ENCODE data around the gene AFG3L2.
A peak's percentile ranks its signal among the peaks of the same experiment; 100 is the strongest.
"Not testable (repeated sequence)": the region's sequence is repeated elsewhere in the genome, so short reads cannot be mapped to it uniquely, and the experiment has no call there.

Gene AFG3L2

DNA sequence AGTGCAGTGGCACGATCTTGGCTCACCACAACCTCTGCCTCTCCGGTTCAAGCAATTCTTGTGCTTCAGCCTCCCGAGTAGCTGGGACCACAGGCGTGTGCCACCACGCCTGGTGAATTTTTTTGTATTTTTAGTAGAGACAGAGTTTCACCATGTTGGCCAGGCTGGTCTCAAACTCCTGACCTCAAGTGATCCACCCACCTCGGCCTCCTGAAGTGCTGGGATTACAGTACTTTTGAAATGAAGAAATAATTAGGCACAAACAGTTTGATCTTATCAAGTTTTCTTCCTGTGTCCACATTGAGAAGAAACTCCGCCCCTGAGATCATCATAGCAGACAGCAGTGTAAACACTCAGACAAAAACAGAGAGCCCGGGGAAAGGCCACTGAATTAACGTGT, 33.7 kb upstream of the AFG3L2 start:
- H3K9me3 ChIP-seq (ENCODE audit: control insufficient read depth in 2 of 2, low read length in 2 of 2); H3K9ac ChIP-seq (ENCODE audit: low read depth in 1 of 2, low read length in 2 of 2); H3K27ac ChIP-seq (ENCODE audit: low read depth in 2 of 2, low read length in 2 of 2); H3K36me3 ChIP-seq (ENCODE audit: control insufficient read depth in 2 of 2, insufficient read depth in 2 of 2, low read length in 2 of 2); H3K4me3 ChIP-seq (ENCODE audit: low read length in 2 of 2); H3K27me3 ChIP-seq (ENCODE audit: control insufficient read depth in 2 of 2, insufficient read depth in 2 of 2, low read length in 2 of 2): not testable (repeated sequence)
- peaks cover 16 to 19% of the 10 kb centered on the region in 2 donors for H3K4me1 ChIP-seq (ENCODE audit: control insufficient read depth in 2 of 2, insufficient read depth in 2 of 2, low read length in 2 of 2)

DNA sequence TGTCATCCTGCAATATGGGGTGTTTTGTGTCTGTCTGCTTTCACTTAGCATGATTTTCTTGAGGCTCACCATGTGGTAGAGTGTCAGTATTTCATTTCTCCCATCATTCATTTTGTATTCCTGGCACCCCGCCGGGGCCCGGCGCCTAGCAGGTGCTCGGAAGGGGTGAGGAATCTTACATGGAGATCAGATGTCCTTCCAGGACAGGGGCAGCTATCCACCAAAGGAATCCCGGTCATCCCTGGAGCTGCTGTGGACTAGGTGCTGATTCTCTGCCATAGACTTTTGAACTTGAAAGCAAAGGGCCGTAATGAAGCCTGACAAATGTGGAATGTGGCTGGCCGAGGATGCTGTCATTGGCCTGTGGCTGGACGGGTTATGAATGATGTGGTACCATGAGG, 33.1 kb upstream of the AFG3L2 start:
- peaks cover 16 to 20% of the 10 kb centered on the region in 2 donors for H3K4me1 ChIP-seq (ENCODE audit: control insufficient read depth in 2 of 2, insufficient read depth in 2 of 2, low read length in 2 of 2)
- no peaks in the 10 kb centered on the region for H3K27me3 ChIP-seq (ENCODE audit: control insufficient read depth in 2 of 2, insufficient read depth in 2 of 2, low read length in 2 of 2)
- no peak overlapping the region for H3K27ac ChIP-seq (ENCODE audit: low read depth in 2 of 2, low read length in 2 of 2)
- no peak overlapping the region for H3K9ac ChIP-seq (ENCODE audit: low read depth in 1 of 2, low read length in 2 of 2)
- H3K9me3 ChIP-seq (ENCODE audit: control insufficient read depth in 2 of 2, low read length in 2 of 2) = no peaks in the 10 kb centered on the region
- no peaks in the 10 kb centered on the region for H3K36me3 ChIP-seq (ENCODE audit: control insufficient read depth in 2 of 2, insufficient read depth in 2 of 2, low read length in 2 of 2)
- H3K4me3 ChIP-seq (ENCODE audit: low read length in 2 of 2) = no peak overlapping the region

DNA sequence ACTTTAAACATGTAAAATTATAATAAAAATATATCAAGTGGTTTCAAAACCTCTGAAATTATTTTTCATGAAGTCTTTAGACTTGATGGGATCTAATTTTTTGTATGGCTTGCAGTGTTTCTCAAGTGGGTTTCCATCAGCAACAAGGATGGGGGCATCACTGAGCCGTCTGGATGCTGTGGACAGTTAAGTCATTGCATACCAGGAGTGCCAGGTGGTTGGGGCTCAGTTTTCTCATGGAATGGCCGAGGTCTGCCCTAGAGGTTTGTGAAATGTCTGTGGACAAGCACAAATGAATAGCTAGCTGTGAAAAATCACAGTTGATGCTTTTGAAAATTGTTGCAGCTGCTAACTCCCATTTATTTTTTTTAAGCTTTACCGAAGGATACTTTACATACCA, 32.4 kb upstream of the AFG3L2 start:
- H3K4me3 ChIP-seq (ENCODE audit: low read length in 2 of 2) = no peak overlapping the region

DNA sequence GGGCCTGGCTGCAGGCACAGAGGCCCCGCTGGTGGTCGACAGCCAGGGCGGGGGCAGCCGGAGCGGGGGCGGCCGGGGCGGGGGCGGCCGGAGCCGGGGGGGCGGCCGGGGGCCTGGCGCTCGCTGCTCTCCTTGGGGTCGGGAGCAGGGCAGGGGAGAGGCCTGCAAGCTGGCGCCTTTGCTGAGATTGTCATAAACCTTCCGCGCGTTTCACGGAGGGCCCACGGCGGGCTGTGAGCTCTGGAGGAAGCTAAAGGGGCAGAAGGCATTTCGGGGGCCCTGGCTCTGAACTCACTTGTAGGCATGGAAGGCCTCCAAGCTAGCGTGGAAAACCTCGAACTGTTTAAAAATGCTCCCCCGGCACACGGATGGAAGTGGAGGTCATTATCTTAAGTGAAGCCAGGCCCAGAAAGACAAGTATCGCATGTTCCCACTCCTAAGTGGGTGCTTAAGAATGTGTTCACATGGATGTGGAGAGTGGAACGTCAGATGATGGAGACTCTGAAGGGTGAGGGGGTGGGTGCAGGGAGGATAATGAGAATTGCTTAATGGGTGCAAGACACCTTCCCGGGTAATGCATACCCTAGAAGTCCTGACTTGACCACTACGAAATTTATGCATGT, 31.3 kb upstream of the AFG3L2 start:
- peaks cover 0 to 4% of the 10 kb centered on the region in 2 donors for H3K27me3 ChIP-seq (ENCODE audit: control insufficient read depth in 2 of 2, insufficient read depth in 2 of 2, low read length in 2 of 2)
- H3K9ac ChIP-seq (ENCODE audit: low read depth in 1 of 2, low read length in 2 of 2) = peak overlapping the region; percentile 47 to 67
- peak overlapping the region; percentile 49 to 79 for H3K4me3 ChIP-seq (ENCODE audit: low read length in 2 of 2)
- H3K27ac ChIP-seq (ENCODE audit: low read depth in 2 of 2, low read length in 2 of 2) = peak overlapping the region; percentile 63 to 72
- H3K36me3 ChIP-seq (ENCODE audit: control insufficient read depth in 2 of 2, insufficient read depth in 2 of 2, low read length in 2 of 2) = no peaks in the 10 kb centered on the region
- H3K4me1 ChIP-seq (ENCODE audit: control insufficient read depth in 2 of 2, insufficient read depth in 2 of 2, low read length in 2 of 2) = peaks cover 16 to 20% of the 10 kb centered on the region in 2 donors
- no peaks in the 10 kb centered on the region for H3K9me3 ChIP-seq (ENCODE audit: control insufficient read depth in 2 of 2, low read length in 2 of 2)

More for the DNA sequence above, 32.4 kb upstream of the AFG3L2 start:
- Histone ChIP-seq H3K9ac (ENCODE audit: low read depth in 1 of 2, low read length in 2 of 2) (no peak overlapping the region), H3K27me3 (ENCODE audit: control insufficient read depth in 2 of 2, insufficient read depth in 2 of 2, low read length in 2 of 2) (peaks cover 0 to 4% of the 10 kb centered on the region in 2 donors), H3K27ac (ENCODE audit: low read depth in 2 of 2, low read length in 2 of 2) (no peak overlapping the region), H3K36me3 (ENCODE audit: control insufficient read depth in 2 of 2, insufficient read depth in 2 of 2, low read length in 2 of 2) (no peaks in the 10 kb centered on the region), H3K9me3 (ENCODE audit: control insufficient read depth in 2 of 2, low read length in 2 of 2) (no peaks in the 10 kb centered on the region), H3K4me1 (ENCODE audit: control insufficient read depth in 2 of 2, insufficient read depth in 2 of 2, low read length in 2 of 2) (peaks cover 16 to 20% of the 10 kb centered on the region in 2 donors)

DNA sequence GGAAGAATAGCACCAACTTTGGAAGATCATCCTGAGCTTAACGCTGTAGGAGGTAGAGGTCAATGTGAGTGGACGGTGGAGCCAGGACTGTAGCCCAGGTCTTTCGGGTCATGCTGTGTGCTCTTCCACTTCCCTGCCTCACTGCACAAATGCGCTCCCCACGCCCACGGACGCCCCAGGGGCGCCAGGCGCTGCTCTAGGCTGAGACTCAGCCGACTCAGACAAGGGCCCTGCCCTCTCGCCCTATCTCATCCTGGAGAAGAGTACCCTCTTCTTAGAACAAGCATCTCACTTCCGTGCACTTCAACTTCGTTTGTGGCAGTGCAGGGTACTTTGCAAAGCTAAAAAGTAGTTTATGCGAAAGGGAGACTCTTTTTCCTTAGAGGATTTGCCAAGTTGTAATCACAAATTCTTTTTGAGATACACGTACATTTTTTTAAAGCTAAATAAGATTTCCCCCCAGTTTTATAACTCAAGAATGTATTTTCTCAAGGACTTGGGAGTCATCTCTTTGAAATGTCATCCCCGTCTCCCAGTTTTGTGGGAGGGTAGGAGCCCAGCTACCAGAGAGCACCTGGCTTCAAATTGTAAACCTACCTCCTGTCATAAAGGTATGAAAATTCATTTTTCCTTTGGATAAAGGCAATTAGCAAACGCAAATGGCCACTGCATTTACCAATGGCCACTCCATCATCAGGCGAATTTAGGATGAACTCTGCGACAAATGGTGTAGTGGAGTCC, 29.5 kb upstream of the AFG3L2 start:
- Histone ChIP-seq H3K27ac (ENCODE audit: low read depth in 2 of 2, low read length in 2 of 2) (no peak overlapping the region), H3K4me3 (ENCODE audit: low read length in 2 of 2) (peak overlapping the region in 1 of 2 donors; percentile 10), H3K4me1 (ENCODE audit: control insufficient read depth in 2 of 2, insufficient read depth in 2 of 2, low read length in 2 of 2) (peaks cover 16 to 20% of the 10 kb centered on the region in 2 donors), H3K27me3 (ENCODE audit: control insufficient read depth in 2 of 2, insufficient read depth in 2 of 2, low read length in 2 of 2) (peaks cover 0 to 4% of the 10 kb centered on the region in 2 donors), H3K9ac (ENCODE audit: low read depth in 1 of 2, low read length in 2 of 2) (no peak overlapping the region), H3K9me3 (ENCODE audit: control insufficient read depth in 2 of 2, low read length in 2 of 2) (no peaks in the 10 kb centered on the region), H3K36me3 (ENCODE audit: control insufficient read depth in 2 of 2, insufficient read depth in 2 of 2, low read length in 2 of 2) (no peaks in the 10 kb centered on the region)

DNA sequence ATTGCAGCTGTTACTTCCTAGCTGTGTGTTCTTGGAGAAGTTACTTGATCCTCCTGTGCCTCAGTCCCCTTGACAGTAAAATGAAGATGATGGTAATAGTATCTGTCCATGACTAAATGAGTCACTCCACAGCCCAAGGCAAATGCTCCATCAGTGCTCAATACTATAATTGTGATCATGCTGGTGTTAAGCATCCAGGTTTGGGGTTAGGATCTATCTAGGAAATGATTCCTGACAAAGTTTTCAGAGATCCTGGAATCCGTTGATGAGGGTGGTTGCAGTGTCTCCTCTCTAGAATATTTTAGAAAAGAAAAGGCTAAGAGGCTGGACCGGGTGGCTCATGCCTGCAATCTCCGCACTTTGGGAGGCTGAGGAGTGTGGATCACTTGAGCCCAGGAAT, 28.0 kb upstream of the AFG3L2 start:
- H3K27ac ChIP-seq (ENCODE audit: low read depth in 2 of 2, low read length in 2 of 2) = no peak overlapping the region
- no peak overlapping the region for H3K4me3 ChIP-seq (ENCODE audit: low read length in 2 of 2)
- H3K4me1 ChIP-seq (ENCODE audit: control insufficient read depth in 2 of 2, insufficient read depth in 2 of 2, low read length in 2 of 2) = peaks cover 16 to 20% of the 10 kb centered on the region in 2 donors
- peaks cover 0 to 4% of the 10 kb centered on the region in 2 donors for H3K27me3 ChIP-seq (ENCODE audit: control insufficient read depth in 2 of 2, insufficient read depth in 2 of 2, low read length in 2 of 2)
- no peaks in the 10 kb centered on the region for H3K36me3 ChIP-seq (ENCODE audit: control insufficient read depth in 2 of 2, insufficient read depth in 2 of 2, low read length in 2 of 2)
- no peak overlapping the region for H3K9ac ChIP-seq (ENCODE audit: low read depth in 1 of 2, low read length in 2 of 2)
- H3K9me3 ChIP-seq (ENCODE audit: control insufficient read depth in 2 of 2, low read length in 2 of 2) = no peaks in the 10 kb centered on the region

DNA sequence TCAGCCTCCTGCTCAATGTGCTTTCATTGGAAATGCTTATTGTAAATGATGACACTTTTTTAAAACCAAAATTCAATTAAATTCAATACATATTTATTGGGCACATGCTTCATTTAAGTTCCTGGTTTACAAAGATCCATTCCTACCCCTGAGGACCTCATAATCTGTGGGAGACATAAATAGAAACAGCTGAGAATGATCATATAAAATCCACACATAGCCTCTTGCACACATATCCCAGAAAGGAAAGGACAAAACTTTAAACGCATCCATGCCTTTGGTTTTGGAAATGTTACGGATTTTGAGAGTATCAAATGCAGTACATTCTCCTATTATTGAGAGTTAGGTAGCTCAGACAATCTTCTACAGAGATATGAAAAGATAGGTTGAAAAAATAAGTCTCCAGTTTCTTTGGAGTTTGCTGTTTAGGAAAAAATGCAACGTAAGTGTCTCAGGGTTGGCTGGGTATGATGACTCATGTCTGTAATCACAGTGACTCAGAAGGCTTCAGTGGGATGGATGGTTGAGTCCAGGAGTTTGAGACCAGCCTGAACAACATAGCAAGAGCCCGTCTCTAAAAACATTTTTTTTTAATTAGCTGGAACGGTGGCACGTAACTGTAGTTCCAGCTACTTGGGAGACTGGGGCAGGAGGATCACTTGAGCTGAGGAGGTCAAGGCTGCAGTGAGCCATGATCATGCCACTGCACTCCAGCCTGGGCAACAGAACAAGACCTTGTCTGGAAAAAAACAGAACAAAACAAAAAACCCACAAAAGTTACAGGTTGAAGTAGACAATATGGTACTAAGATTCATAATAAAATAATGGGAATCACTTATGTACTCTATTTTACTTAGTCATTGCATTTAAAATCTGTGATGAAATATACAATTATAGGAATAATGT, 26.8 kb upstream of the AFG3L2 start:
- H3K27me3 ChIP-seq (ENCODE audit: control insufficient read depth in 2 of 2, insufficient read depth in 2 of 2, low read length in 2 of 2) = peaks cover 0 to 4% of the 10 kb centered on the region in 2 donors
- no peak overlapping the region for H3K9ac ChIP-seq (ENCODE audit: low read depth in 1 of 2, low read length in 2 of 2)
- no peaks in the 10 kb centered on the region for H3K9me3 ChIP-seq (ENCODE audit: control insufficient read depth in 2 of 2, low read length in 2 of 2)
- peaks cover 16 to 20% of the 10 kb centered on the region in 2 donors for H3K4me1 ChIP-seq (ENCODE audit: control insufficient read depth in 2 of 2, insufficient read depth in 2 of 2, low read length in 2 of 2)
- no peaks in the 10 kb centered on the region for H3K36me3 ChIP-seq (ENCODE audit: control insufficient read depth in 2 of 2, insufficient read depth in 2 of 2, low read length in 2 of 2)
- no peak overlapping the region for H3K4me3 ChIP-seq (ENCODE audit: low read length in 2 of 2)
- H3K27ac ChIP-seq (ENCODE audit: low read depth in 2 of 2, low read length in 2 of 2) = no peak overlapping the region

DNA sequence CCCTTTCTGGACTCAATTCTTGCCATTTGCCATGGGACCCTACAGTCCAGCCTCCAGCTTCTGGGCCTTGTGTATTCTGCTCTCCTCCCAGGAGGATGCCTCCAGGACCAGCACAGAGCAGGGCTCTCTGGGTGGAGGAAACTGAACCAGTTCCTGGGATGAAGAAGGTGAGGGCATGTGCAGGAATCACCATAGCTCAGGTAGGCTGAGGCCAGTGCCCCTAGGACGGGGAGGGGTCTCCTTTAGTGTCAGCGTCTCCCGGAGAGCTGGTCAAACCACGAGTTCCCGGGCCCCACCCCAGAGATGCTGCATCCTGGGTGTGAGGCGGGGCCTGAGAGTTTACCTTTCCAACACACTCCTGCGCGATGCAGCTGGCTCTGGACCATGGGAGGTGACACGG, 24.9 kb upstream of the AFG3L2 start:
- Histone ChIP-seq H3K9ac (ENCODE audit: low read depth in 1 of 2, low read length in 2 of 2) (peak overlapping the region in 1 of 2 donors; percentile 3), H3K4me1 (ENCODE audit: control insufficient read depth in 2 of 2, insufficient read depth in 2 of 2, low read length in 2 of 2) (peaks cover 8 to 10% of the 10 kb centered on the region in 2 donors), H3K36me3 (ENCODE audit: control insufficient read depth in 2 of 2, insufficient read depth in 2 of 2, low read length in 2 of 2) (no peaks in the 10 kb centered on the region), H3K27me3 (ENCODE audit: control insufficient read depth in 2 of 2, insufficient read depth in 2 of 2, low read length in 2 of 2) (peaks cover 0 to 4% of the 10 kb centered on the region in 2 donors), H3K4me3 (ENCODE audit: low read length in 2 of 2) (no peak overlapping the region), H3K9me3 (ENCODE audit: control insufficient read depth in 2 of 2, low read length in 2 of 2) (no peaks in the 10 kb centered on the region), H3K27ac (ENCODE audit: low read depth in 2 of 2, low read length in 2 of 2) (no peak overlapping the region)

DNA sequence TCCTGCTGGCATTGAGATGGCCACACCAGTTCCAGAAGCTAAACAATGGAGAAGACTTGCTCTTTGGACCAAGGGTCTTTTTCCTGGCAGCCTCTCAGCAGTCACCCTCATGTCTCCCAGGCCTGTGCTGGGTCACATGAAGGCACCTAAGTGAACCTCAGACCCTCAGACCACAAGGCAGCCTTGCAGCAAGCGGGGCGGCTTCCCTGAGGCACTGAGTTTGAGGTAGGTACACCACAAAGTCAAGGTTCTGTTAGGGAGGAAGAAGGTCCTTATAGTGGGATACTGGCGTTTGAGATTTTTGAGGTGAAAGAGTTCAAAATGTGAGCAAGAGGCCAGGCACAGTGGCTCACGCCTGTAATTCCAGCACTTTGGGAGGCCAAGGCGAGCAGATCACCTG, 22.2 kb upstream of the AFG3L2 start:
- Histone ChIP-seq H3K9ac (ENCODE audit: low read depth in 1 of 2, low read length in 2 of 2) (no peak overlapping the region), H3K4me1 (ENCODE audit: control insufficient read depth in 2 of 2, insufficient read depth in 2 of 2, low read length in 2 of 2) (peaks cover 4 to 5% of the 10 kb centered on the region in 2 donors), H3K27ac (ENCODE audit: low read depth in 2 of 2, low read length in 2 of 2) (no peak overlapping the region), H3K36me3 (ENCODE audit: control insufficient read depth in 2 of 2, insufficient read depth in 2 of 2, low read length in 2 of 2) (no peaks in the 10 kb centered on the region), H3K4me3 (ENCODE audit: low read length in 2 of 2) (no peak overlapping the region), H3K9me3 (ENCODE audit: control insufficient read depth in 2 of 2, low read length in 2 of 2) (no peaks in the 10 kb centered on the region), H3K27me3 (ENCODE audit: control insufficient read depth in 2 of 2, insufficient read depth in 2 of 2, low read length in 2 of 2) (no peaks in the 10 kb centered on the region)

DNA sequence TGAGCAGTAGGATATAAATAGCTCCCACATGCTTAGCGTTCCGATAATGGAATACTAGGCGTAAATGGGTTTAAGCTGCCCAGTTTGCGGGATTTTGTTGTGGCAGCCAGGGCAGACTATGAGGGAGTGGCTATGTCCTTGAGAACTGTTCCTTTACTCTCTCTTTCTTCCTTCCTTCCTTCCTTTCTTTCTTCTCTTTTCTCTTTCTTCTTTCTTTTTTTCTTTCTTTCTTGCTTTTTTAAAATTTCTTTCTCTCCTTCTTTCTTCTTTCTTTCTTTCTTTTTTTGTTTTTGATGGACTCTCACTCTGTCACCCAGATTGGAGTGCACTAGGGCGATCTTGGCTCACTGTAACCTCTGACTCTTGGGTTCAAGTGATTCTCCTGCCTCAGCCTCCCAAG, 21.6 kb upstream of the AFG3L2 start:
- Histone ChIP-seq H3K27ac (ENCODE audit: low read depth in 2 of 2, low read length in 2 of 2) (no peak overlapping the region), H3K9me3 (ENCODE audit: control insufficient read depth in 2 of 2, low read length in 2 of 2) (no peaks in the 10 kb centered on the region), H3K27me3 (ENCODE audit: control insufficient read depth in 2 of 2, insufficient read depth in 2 of 2, low read length in 2 of 2) (no peaks in the 10 kb centered on the region), H3K4me1 (ENCODE audit: control insufficient read depth in 2 of 2, insufficient read depth in 2 of 2, low read length in 2 of 2) (peaks cover 5 to 8% of the 10 kb centered on the region in 2 donors), H3K9ac (ENCODE audit: low read depth in 1 of 2, low read length in 2 of 2) (no peak overlapping the region), H3K36me3 (ENCODE audit: control insufficient read depth in 2 of 2, insufficient read depth in 2 of 2, low read length in 2 of 2) (no peaks in the 10 kb centered on the region), H3K4me3 (ENCODE audit: low read length in 2 of 2) (no peak overlapping the region)
